HepG2 (cell line): ENCODE measurements around the gene FAM168A. TPM values are rescaled to one million over a fixed set of nuclear protein-coding genes. Genes with fewer than 3 reads are reported as not detected.
A peak's percentile ranks its signal among the peaks of the same experiment; 100 is the strongest.

Source experiments
- ARHGAP35 ChIP-seq: sonication (generic); formaldehyde crosslinking; IDR thresholded peaks from 2 replicates; pipeline ENCODE4 v1.9.0; 2022; ENCODE audit warnings: mild to moderate bottlenecking, inconsistent platforms, moderate library complexity, missing genetic modification reagents, borderline replicate concordance
- BHLHE40 ChIP-seq: IDR thresholded peaks from 2 replicates; pipeline ENCODE4 v1.6.1; 2011; ENCODE audit warnings: low read length, improper control_type of control experiment
- CBFB ChIP-seq: sonication (generic); formaldehyde crosslinking; IDR thresholded peaks from 2 replicates; pipeline ENCODE4 v1.4.0; 2020; ENCODE audit warnings: missing genetic modification reagents
- SALL1 ChIP-seq: sonication (generic); formaldehyde crosslinking; IDR thresholded peaks from 2 replicates; pipeline ENCODE4 v1.8.0; 2022; ENCODE audit warnings: mild to moderate bottlenecking, missing genetic modification reagents
- SRY ChIP-seq: sonication (generic); formaldehyde crosslinking; IDR thresholded peaks from 2 replicates; pipeline ENCODE4 v1.8.0; 2022; ENCODE audit warnings: mild to moderate bottlenecking, missing genetic modification reagents
- TAF1 ChIP-seq: sonication (generic); formaldehyde crosslinking; IDR thresholded peaks from 2 replicates; pipeline ENCODE4 v1.4.0; 2020; ENCODE audit warnings: missing genetic modification reagents
- ZNF138 ChIP-seq: sonication (generic); formaldehyde crosslinking; IDR thresholded peaks from 2 replicates; pipeline ENCODE4 v1.5.0; 2020; ENCODE audit warnings: mild to moderate bottlenecking, low read depth, missing genetic modification reagents
- ZNF883 ChIP-seq: sonication (generic); formaldehyde crosslinking; IDR thresholded peaks from 2 replicates; pipeline ENCODE4 v1.5.1; 2020; ENCODE audit warnings: mild to moderate bottlenecking, missing genetic modification reagents; ENCODE audit errors: not compliant biosample characterization
- ZSCAN9 ChIP-seq: IDR thresholded peaks from 2 replicates; pipeline ENCODE4 v1.6.1; 2016; ENCODE audit warnings: borderline replicate concordance
- polyA plus RNA-seq, 8 experiments: library from polyadenylated mRNA; depleted of rRNA in 3 of 8; stranded (reverse) in 7 of 8; unstranded in 1 of 8; fragments of >200 nt; fragmentation: Illumina TruSeq in 4 of 8; extraction: Trizol in 4 of 8; gene quantifications; 2 replicates each; pipeline versions ENCODE4 v1.2.1 to v1.2.3, GENCODE V29; 2011 to 2016; ENCODE audit warnings: low read depth in 4 of 8, missing spikeins in 1 of 8, mixed read lengths in 1 of 8; ENCODE audit not compliant: insufficient read depth in 1 of 8
- total RNA-seq, 5 experiments: library from RNA; depleted of rRNA; stranded (reverse); fragments of >200 nt; fragmentation: Illumina TruSeq; extraction: Trizol; gene quantifications; 2 replicates each; pipeline ENCODE4 v1.2.3, GENCODE V29; 2016; ENCODE audit warnings: low read depth in 1 of 5
- TF ChIP-seq, protein P1 (sequence below): sonication (generic); formaldehyde crosslinking; IDR thresholded peaks from 2 replicates; pipeline ENCODE4 v1.4.0; 2020; ENCODE audit warnings: missing genetic modification reagents, mild to moderate bottlenecking, borderline replicate concordance
- TF ChIP-seq, protein P2 (sequence below): sonication (generic); formaldehyde crosslinking; IDR thresholded peaks from 2 replicates; pipeline ENCODE4 v1.4.0; 2020; ENCODE audit warnings: missing genetic modification reagents
- TF ChIP-seq, protein P3 (sequence below): sonication (generic); formaldehyde crosslinking; IDR thresholded peaks from 2 replicates; pipeline ENCODE4 v1.5.1; 2020; ENCODE audit warnings: missing genetic modification reagents, mild to moderate bottlenecking, borderline replicate concordance
- TF ChIP-seq, protein P4 (sequence below): sonication (generic); formaldehyde crosslinking; IDR thresholded peaks from 2 replicates; pipeline ENCODE4 v1.8.1; 2022; ENCODE audit warnings: low read depth, mild to moderate bottlenecking, missing genetic modification reagents

FAM168A gene
- total and polyA plus RNA-seq, 2 of the 13 experiments (the other 11 are each of a cell fraction or from before 2014, with no cell fraction given): 13.9 to 15.8 TPM

DNA sequence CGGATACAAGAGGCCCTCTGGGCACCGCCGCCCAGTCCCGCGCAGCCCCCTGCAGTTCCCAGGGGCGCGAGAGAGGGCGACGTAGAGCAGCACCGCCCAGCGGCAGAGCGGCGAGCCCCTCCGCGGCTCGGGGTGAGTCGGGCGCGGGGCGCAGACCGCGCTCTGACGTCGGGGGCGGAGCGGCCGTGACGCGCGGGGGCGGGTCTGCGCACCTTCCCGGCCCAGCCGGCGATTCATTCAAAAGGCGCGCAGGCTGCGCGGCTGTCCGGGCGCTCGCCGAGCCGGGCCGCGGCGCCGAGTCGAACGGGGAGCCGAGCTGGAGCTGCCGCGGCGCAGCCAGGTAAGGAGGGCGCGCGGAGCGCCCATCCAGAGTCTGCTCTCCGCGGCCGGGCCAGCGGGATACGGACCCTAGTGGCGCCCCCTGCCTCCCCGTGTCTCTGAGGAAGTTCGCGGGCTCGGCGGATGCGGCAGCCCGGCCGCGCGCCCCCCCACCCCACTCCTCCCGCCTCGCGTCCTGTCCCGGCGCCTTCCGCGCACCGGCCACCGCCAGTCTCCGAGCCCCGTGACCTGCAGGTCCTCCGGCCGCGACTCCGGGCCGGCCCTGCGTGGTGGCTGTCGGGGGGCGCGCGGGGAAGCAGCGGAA, 221.6 kb downstream of the FAM168A start, which contains the start of gene RELT (continued):
- TF ChIP-seq, protein P1, sequence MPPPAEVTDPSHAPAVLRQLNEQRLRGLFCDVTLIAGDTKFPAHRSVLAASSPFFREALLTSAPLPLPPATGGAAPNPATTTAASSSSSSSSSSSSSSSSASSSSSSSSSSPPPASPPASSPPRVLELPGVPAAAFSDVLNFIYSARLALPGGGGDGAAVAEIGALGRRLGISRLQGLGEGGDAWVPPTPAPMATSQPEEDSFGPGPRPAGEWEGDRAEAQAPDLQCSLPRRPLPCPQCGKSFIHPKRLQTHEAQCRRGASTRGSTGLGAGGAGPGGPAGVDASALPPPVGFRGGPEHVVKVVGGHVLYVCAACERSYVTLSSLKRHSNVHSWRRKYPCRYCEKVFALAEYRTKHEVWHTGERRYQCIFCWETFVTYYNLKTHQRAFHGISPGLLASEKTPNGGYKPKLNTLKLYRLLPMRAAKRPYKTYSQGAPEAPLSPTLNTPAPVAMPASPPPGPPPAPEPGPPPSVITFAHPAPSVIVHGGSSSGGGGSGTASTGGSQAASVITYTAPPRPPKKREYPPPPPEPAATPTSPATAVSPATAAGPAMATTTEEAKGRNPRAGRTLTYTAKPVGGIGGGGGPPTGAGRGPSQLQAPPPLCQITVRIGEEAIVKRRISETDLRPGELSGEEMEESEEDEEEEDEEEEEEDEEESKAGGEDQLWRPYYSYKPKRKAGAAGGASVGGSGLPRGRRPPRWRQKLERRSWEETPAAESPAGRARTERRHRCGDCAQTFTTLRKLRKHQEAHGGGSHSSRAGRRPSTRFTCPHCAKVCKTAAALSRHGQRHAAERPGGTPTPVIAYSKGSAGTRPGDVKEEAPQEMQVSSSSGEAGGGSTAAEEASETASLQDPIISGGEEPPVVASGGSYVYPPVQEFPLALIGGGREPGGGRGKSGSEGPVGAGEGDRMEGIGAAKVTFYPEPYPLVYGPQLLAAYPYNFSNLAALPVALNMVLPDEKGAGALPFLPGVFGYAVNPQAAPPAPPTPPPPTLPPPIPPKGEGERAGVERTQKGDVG (CRISPR knock-in tag): no peak
- TF ChIP-seq TAF1 (CRISPR knock-in tag) (peak; percentile 59), CBFB (CRISPR knock-in tag) (0 out of 2 replicates have a peak, but pooled peaks have one; percentile 48), SRY (CRISPR knock-in tag) (0 out of 2 replicates have a peak, but pooled peaks have one; percentile 17), ARHGAP35 (CRISPR knock-in tag) (0 out of 2 replicates have a peak, but pooled peaks have one; percentile 18), ZNF883 (CRISPR knock-in tag) (peak; percentile 7), ZNF138 (CRISPR knock-in tag) (no peak), ZSCAN9 (CRISPR knock-in tag) (no peak; the same call in 1 of the 2 replicates), BHLHE40 (0 out of 2 replicates have a peak, but pooled peaks have one; percentile 31), SALL1 (CRISPR knock-in tag) (peak; percentile 72)
- TF ChIP-seq, protein P2, sequence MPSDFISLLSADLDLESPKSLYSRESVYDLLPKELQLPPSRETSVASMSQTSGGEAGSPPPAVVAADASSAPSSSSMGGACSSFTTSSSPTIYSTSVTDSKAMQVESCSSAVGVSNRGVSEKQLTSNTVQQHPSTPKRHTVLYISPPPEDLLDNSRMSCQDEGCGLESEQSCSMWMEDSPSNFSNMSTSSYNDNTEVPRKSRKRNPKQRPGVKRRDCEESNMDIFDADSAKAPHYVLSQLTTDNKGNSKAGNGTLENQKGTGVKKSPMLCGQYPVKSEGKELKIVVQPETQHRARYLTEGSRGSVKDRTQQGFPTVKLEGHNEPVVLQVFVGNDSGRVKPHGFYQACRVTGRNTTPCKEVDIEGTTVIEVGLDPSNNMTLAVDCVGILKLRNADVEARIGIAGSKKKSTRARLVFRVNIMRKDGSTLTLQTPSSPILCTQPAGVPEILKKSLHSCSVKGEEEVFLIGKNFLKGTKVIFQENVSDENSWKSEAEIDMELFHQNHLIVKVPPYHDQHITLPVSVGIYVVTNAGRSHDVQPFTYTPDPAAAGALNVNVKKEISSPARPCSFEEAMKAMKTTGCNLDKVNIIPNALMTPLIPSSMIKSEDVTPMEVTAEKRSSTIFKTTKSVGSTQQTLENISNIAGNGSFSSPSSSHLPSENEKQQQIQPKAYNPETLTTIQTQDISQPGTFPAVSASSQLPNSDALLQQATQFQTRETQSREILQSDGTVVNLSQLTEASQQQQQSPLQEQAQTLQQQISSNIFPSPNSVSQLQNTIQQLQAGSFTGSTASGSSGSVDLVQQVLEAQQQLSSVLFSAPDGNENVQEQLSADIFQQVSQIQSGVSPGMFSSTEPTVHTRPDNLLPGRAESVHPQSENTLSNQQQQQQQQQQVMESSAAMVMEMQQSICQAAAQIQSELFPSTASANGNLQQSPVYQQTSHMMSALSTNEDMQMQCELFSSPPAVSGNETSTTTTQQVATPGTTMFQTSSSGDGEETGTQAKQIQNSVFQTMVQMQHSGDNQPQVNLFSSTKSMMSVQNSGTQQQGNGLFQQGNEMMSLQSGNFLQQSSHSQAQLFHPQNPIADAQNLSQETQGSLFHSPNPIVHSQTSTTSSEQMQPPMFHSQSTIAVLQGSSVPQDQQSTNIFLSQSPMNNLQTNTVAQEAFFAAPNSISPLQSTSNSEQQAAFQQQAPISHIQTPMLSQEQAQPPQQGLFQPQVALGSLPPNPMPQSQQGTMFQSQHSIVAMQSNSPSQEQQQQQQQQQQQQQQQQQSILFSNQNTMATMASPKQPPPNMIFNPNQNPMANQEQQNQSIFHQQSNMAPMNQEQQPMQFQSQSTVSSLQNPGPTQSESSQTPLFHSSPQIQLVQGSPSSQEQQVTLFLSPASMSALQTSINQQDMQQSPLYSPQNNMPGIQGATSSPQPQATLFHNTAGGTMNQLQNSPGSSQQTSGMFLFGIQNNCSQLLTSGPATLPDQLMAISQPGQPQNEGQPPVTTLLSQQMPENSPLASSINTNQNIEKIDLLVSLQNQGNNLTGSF (CRISPR knock-in tag): peak; percentile 50; the same call in 1 of the 2 replicates
- TF ChIP-seq, protein P3, sequence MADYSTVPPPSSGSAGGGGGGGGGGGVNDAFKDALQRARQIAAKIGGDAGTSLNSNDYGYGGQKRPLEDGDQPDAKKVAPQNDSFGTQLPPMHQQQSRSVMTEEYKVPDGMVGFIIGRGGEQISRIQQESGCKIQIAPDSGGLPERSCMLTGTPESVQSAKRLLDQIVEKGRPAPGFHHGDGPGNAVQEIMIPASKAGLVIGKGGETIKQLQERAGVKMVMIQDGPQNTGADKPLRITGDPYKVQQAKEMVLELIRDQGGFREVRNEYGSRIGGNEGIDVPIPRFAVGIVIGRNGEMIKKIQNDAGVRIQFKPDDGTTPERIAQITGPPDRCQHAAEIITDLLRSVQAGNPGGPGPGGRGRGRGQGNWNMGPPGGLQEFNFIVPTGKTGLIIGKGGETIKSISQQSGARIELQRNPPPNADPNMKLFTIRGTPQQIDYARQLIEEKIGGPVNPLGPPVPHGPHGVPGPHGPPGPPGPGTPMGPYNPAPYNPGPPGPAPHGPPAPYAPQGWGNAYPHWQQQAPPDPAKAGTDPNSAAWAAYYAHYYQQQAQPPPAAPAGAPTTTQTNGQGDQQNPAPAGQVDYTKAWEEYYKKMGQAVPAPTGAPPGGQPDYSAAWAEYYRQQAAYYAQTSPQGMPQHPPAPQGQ (CRISPR knock-in tag): no peak
- TF ChIP-seq, protein P4, sequence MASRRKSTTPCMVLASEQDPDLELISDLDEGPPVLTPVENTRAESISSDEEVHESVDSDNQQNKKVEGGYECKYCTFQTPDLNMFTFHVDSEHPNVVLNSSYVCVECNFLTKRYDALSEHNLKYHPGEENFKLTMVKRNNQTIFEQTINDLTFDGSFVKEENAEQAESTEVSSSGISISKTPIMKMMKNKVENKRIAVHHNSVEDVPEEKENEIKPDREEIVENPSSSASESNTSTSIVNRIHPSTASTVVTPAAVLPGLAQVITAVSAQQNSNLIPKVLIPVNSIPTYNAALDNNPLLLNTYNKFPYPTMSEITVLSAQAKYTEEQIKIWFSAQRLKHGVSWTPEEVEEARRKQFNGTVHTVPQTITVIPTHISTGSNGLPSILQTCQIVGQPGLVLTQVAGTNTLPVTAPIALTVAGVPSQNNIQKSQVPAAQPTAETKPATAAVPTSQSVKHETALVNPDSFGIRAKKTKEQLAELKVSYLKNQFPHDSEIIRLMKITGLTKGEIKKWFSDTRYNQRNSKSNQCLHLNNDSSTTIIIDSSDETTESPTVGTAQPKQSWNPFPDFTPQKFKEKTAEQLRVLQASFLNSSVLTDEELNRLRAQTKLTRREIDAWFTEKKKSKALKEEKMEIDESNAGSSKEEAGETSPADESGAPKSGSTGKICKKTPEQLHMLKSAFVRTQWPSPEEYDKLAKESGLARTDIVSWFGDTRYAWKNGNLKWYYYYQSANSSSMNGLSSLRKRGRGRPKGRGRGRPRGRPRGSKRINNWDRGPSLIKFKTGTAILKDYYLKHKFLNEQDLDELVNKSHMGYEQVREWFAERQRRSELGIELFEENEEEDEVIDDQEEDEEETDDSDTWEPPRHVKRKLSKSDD (CRISPR knock-in tag): peak; percentile 66; the same call in 1 of the 2 replicates
